ENCODE measurements around the gene CAMK1.

The CAMK1 gene

GRCh38 chr3:9747267-9747666 lies 22.5 kb downstream of the CAMK1 start:
- no peak overlapping the region for H3K4me3 ChIP-seq (ENCODE audit: insufficient read depth, low read depth, low read length, poor library complexity, severe bottlenecking)
- H3K36me3 ChIP-seq (ENCODE audit: control insufficient read depth, insufficient read depth, low read length), result peaks cover 58% of the 10 kb centered on the region
- no peaks in the 10 kb centered on the region for H3K9me3 ChIP-seq (ENCODE audit: control insufficient read depth, low read length)
- no peaks in the 10 kb centered on the region for H3K27me3 ChIP-seq (replicated peaks; ENCODE audit: control insufficient read depth, insufficient read depth, low read length, poor library complexity, severe bottlenecking)
- H3K27ac ChIP-seq (ENCODE audit: insufficient read depth, low read length, poor library complexity, severe bottlenecking), result no peak overlapping the region
- DNase-seq, result no peak
- peaks cover 12% of the 10 kb centered on the region for H3K4me1 ChIP-seq (ENCODE audit: control insufficient read depth, insufficient read depth, low read length, poor library complexity, severe bottlenecking)

DNA sequence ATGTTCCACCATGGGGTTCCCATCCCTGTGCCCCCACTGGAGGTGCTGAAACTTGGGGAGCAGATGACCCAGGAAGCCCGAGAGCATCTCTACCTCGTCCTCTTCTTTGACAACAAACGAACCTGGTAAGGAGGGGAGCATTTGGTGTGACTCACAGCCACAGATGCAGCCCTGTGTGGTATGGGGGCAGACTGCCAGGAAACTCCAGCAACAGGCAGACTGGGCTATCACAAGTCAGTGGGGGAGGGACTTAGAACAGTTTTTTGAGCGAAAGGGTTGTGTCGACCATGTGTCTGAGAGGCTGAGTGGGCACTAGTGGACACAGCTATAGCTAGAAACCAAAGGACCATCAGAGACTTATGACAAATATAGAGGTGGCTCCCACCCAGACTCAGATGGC lies 23.4 kb downstream of the CAMK1 start:
- DNase-seq, result no peak

DNA sequence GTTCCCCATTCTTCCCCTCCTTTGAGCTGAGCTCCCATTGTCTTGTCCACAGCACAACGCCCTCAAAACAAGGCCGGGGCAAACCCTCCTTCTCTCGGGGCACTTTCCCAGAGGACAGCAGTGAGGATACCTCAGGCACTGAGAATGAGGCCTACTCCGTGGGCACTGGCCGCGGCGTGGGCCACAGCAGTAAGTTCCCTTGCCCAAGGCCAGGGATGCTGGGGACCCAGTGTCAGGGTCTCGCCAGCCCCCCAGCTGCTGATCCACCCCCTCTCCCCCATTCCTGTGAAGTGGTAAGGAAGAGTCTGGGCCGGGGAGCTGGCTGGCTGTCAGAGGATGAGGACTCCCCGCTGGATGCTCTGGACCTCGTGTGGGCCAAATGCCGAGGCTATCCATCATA lies 24.2 kb downstream of the CAMK1 start:
- Histone ChIP-seq H3K4me1 (ENCODE audit: control insufficient read depth, insufficient read depth, low read length, poor library complexity, severe bottlenecking) (peaks cover 4% of the 10 kb centered on the region), H3K27ac (ENCODE audit: insufficient read depth, low read length, poor library complexity, severe bottlenecking) (no peak overlapping the region), H3K9me3 (ENCODE audit: control insufficient read depth, low read length) (no peaks in the 10 kb centered on the region), H3K36me3 (ENCODE audit: control insufficient read depth, insufficient read depth, low read length) (peaks cover 71% of the 10 kb centered on the region), H3K27me3 (replicated peaks; ENCODE audit: control insufficient read depth, insufficient read depth, low read length, poor library complexity, severe bottlenecking) (no peaks in the 10 kb centered on the region), H3K4me3 (ENCODE audit: insufficient read depth, low read depth, low read length, poor library complexity, severe bottlenecking) (no peak overlapping the region)
- DNase-seq, result no peak

More for the DNA sequence above, 23.4 kb downstream of the CAMK1 start:
- H3K9me3 ChIP-seq (ENCODE audit: control insufficient read depth, low read length), result no peaks in the 10 kb centered on the region
- H3K27me3 ChIP-seq (replicated peaks; ENCODE audit: control insufficient read depth, insufficient read depth, low read length, poor library complexity, severe bottlenecking), result no peaks in the 10 kb centered on the region
- peaks cover 63% of the 10 kb centered on the region for H3K36me3 ChIP-seq (ENCODE audit: control insufficient read depth, insufficient read depth, low read length)
- no peak overlapping the region for H3K4me3 ChIP-seq (ENCODE audit: insufficient read depth, low read depth, low read length, poor library complexity, severe bottlenecking)
- no peak overlapping the region for H3K27ac ChIP-seq (ENCODE audit: insufficient read depth, low read length, poor library complexity, severe bottlenecking)
- peaks cover 12% of the 10 kb centered on the region for H3K4me1 ChIP-seq (ENCODE audit: control insufficient read depth, insufficient read depth, low read length, poor library complexity, severe bottlenecking)

- Histone ChIP-seq H3K4me3 (ENCODE audit: insufficient read depth, low read depth, low read length, poor library complexity, severe bottlenecking) (no peak overlapping the region), H3K9me3 (ENCODE audit: control insufficient read depth, low read length) (no peaks in the 10 kb centered on the region), H3K4me1 (ENCODE audit: control insufficient read depth, insufficient read depth, low read length, poor library complexity, severe bottlenecking) (peaks cover 1% of the 10 kb centered on the region), H3K27ac (ENCODE audit: insufficient read depth, low read length, poor library complexity, severe bottlenecking) (no peak overlapping the region), H3K36me3 (ENCODE audit: control insufficient read depth, insufficient read depth, low read length) (peaks cover 85% of the 10 kb centered on the region), H3K27me3 (replicated peaks; ENCODE audit: control insufficient read depth, insufficient read depth, low read length, poor library complexity, severe bottlenecking) (no peaks in the 10 kb centered on the region)
- no peak for DNase-seq
Observed at GRCh38 chr3:9744162-9744561, 25.6 kb downstream of the CAMK1 start.

- Histone ChIP-seq H3K4me1 (ENCODE audit: control insufficient read depth, insufficient read depth, low read length, poor library complexity, severe bottlenecking) (no peaks in the 10 kb centered on the region), H3K27me3 (replicated peaks; ENCODE audit: control insufficient read depth, insufficient read depth, low read length, poor library complexity, severe bottlenecking) (no peaks in the 10 kb centered on the region), H3K4me3 (ENCODE audit: insufficient read depth, low read depth, low read length, poor library complexity, severe bottlenecking) (no peak overlapping the region), H3K36me3 (ENCODE audit: control insufficient read depth, insufficient read depth, low read length) (peaks cover 91% of the 10 kb centered on the region), H3K27ac (ENCODE audit: insufficient read depth, low read length, poor library complexity, severe bottlenecking) (no peak overlapping the region), H3K9me3 (ENCODE audit: control insufficient read depth, low read length) (no peaks in the 10 kb centered on the region)
- no peak for DNase-seq
Observed at GRCh38 chr3:9743548-9743947, 26.2 kb downstream of the CAMK1 start.

- no peak for DNase-seq
- Histone ChIP-seq H3K4me1 (ENCODE audit: control insufficient read depth, insufficient read depth, low read length, poor library complexity, severe bottlenecking) (no peaks in the 10 kb centered on the region), H3K36me3 (ENCODE audit: control insufficient read depth, insufficient read depth, low read length) (peaks cover 100% of the 10 kb centered on the region), H3K9me3 (ENCODE audit: control insufficient read depth, low read length) (no peaks in the 10 kb centered on the region), H3K27ac (ENCODE audit: insufficient read depth, low read length, poor library complexity, severe bottlenecking) (no peak overlapping the region), H3K27me3 (replicated peaks; ENCODE audit: control insufficient read depth, insufficient read depth, low read length, poor library complexity, severe bottlenecking) (no peaks in the 10 kb centered on the region), H3K4me3 (ENCODE audit: insufficient read depth, low read depth, low read length, poor library complexity, severe bottlenecking) (no peak overlapping the region)
Observed at GRCh38 chr3:9742560-9742959, 27.2 kb downstream of the CAMK1 start.

GRCh38 chr3:9739181-9739580 lies 30.6 kb downstream of the CAMK1 start:
- no peak overlapping the region for H3K27ac ChIP-seq (ENCODE audit: insufficient read depth, low read length, poor library complexity, severe bottlenecking)
- no peak overlapping the region for H3K4me3 ChIP-seq (ENCODE audit: insufficient read depth, low read depth, low read length, poor library complexity, severe bottlenecking)
- H3K36me3 ChIP-seq (ENCODE audit: control insufficient read depth, insufficient read depth, low read length), result peaks cover 89% of the 10 kb centered on the region
- no peak for DNase-seq
- H3K4me1 ChIP-seq (ENCODE audit: control insufficient read depth, insufficient read depth, low read length, poor library complexity, severe bottlenecking), result no peaks in the 10 kb centered on the region
- H3K9me3 ChIP-seq (ENCODE audit: control insufficient read depth, low read length), result no peaks in the 10 kb centered on the region
- H3K27me3 ChIP-seq (replicated peaks; ENCODE audit: control insufficient read depth, insufficient read depth, low read length, poor library complexity, severe bottlenecking), result no peaks in the 10 kb centered on the region

GRCh38 chr3:9736831-9737230 lies 32.9 kb downstream of the CAMK1 start:
- H3K36me3 ChIP-seq (ENCODE audit: control insufficient read depth, insufficient read depth, low read length), result peaks cover 70% of the 10 kb centered on the region
- H3K4me1 ChIP-seq (ENCODE audit: control insufficient read depth, insufficient read depth, low read length, poor library complexity, severe bottlenecking), result peaks cover 10% of the 10 kb centered on the region
- H3K9me3 ChIP-seq (ENCODE audit: control insufficient read depth, low read length), result no peaks in the 10 kb centered on the region
- no peak overlapping the region for H3K4me3 ChIP-seq (ENCODE audit: insufficient read depth, low read depth, low read length, poor library complexity, severe bottlenecking)
- no peak overlapping the region for H3K27ac ChIP-seq (ENCODE audit: insufficient read depth, low read length, poor library complexity, severe bottlenecking)
- H3K27me3 ChIP-seq (replicated peaks; ENCODE audit: control insufficient read depth, insufficient read depth, low read length, poor library complexity, severe bottlenecking), result no peaks in the 10 kb centered on the region
- DNase-seq, result no peak

DNA sequence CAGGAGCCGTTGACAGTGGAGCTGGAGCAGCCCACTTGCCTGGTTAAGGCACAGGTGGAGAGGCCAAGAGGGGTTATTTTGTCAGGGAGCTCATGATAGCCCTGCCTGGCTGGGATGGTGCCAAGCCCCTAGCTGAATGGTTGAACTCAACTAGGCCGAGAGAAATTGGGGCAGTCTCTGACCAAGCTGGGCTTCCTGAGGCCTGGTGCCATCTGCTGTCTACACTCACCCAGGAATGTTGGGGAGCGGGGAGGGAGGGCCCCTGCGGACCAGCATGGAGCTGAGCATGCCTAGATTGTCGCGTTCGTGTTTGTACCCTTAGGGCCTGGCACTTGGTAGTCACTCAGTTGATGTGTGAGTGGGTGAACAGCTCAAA lies 37.0 kb downstream of the CAMK1 start:
- Histone ChIP-seq H3K27me3 (replicated peaks; ENCODE audit: control insufficient read depth, insufficient read depth, low read length, poor library complexity, severe bottlenecking) (no peaks in the 10 kb centered on the region), H3K27ac (ENCODE audit: insufficient read depth, low read length, poor library complexity, severe bottlenecking) (peak overlapping the region; percentile 92), H3K9me3 (ENCODE audit: control insufficient read depth, low read length) (no peaks in the 10 kb centered on the region), H3K36me3 (ENCODE audit: control insufficient read depth, insufficient read depth, low read length) (peaks cover 29% of the 10 kb centered on the region), H3K4me3 (ENCODE audit: insufficient read depth, low read depth, low read length, poor library complexity, severe bottlenecking) (peak overlapping the region; percentile 77), H3K4me1 (ENCODE audit: control insufficient read depth, insufficient read depth, low read length, poor library complexity, severe bottlenecking) (peaks cover 10% of the 10 kb centered on the region)
- DNase-seq, result no peak

- DNase-seq, result peak; percentile 24 to 37 (median 28)
- H3K4me1 ChIP-seq (ENCODE audit: control insufficient read depth, insufficient read depth, low read length, poor library complexity, severe bottlenecking), result peaks cover 15% of the 10 kb centered on the region
- peak overlapping the region; percentile 92 for H3K27ac ChIP-seq (ENCODE audit: insufficient read depth, low read length, poor library complexity, severe bottlenecking)
Observed at GRCh38 chr3:9732080-9732739, 37.5 kb downstream of the CAMK1 start.

More at GRCh38 chr3:9732080-9732739, 37.5 kb downstream of the CAMK1 start:
- Histone ChIP-seq H3K36me3 (ENCODE audit: control insufficient read depth, insufficient read depth, low read length) (peaks cover 24% of the 10 kb centered on the region), H3K4me3 (ENCODE audit: insufficient read depth, low read depth, low read length, poor library complexity, severe bottlenecking) (peak overlapping the region; percentile 77), H3K9me3 (ENCODE audit: control insufficient read depth, low read length) (no peaks in the 10 kb centered on the region), H3K27me3 (replicated peaks; ENCODE audit: control insufficient read depth, insufficient read depth, low read length, poor library complexity, severe bottlenecking) (no peaks in the 10 kb centered on the region)

Data from effector memory CD4-positive, alpha-beta T cell (primary cell).